Stimulated activated CD4-positive, alpha-beta T cell treated with anti-CD3 and anti-CD28 coated beads, Interleukin-1b, Interleukin-23, amount 100 ng/mL, for 24 hours (primary cell): ENCODE measurements around the gene APOO.

Experiments used
- DNase-seq, 4 experiments: peaks; one replicate each; pipeline ENCODE4 v3.0.0-alpha.2; 2020; ENCODE audit warnings: low read depth in 4 of 4, low spot score in 1 of 4

APOO gene

DNA sequence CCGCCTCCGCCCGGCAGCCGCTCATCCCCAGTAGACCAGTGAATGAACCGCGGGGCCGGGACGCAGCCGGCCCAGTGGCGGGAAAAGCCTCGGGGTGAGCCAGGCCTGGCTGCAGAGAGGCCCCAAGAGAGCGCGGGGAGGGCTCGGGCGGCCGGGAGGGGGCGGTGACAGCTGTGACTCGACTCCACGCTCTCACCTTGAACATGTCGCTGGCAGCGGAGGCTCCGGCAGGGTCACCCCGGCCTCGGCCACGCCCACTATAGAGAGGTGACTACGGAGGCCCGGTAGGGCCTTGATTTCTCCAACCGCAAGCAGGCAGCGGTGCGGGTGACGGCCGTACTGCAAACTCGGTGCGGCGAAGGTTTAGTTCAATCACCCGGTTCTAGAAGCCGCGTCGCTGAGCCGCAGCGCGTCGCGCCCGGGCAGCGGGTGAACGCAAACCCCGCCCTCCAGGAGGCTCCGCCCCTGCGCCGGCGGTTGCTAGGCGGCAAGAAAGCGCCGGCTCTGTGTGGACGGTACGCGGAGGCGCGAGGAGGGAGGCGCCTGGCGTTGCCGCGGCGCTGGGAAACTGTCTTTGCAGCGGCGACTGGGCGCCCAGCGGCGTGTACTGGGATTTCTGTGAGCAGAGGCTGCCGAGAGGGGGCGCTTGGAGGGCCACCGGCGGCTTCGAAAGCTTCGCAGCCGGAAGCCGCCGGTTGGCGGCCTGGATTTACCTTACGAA lies at the start of gene APOO, which contains the start of gene CXorf58:
Gene APOO, minus strand, starts transcription at position 441 of the 721 bp plus-strand sequence. Its CDS starts 236 bp downstream, at position 205.
Gene CXorf58, plus strand, starts transcription at position 509 of the 721 bp plus-strand sequence. CDS start 2,297 bp downstream, outside the sequence.
- DNase-seq, result peak; percentile 66 to 84 (median 76)

GRCh38 chrX:23954396-23954795 lies 46.7 kb upstream of the APOO start:
- DNase-seq, result no peak

DNA sequence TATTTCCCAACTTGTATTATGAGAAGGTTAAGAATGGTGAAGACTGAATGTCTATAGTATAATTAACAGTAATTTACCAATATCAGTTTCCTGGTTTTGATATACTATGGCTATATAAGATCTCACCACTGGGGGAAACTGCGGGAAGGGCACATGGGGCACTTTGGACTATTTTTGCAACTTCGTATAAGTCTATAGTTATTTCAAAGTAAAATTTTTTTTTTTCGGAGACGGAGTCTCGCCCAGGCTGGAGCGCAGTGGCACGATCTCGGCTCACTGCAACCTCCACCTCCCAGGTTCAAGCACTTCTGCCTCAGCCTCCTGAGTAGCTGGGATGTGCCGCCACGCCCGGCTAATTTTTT lies 46.2 kb upstream of the APOO start:
- no peak for DNase-seq

GRCh38 chrX:23952984-23953907 lies 45.5 kb upstream of the APOO start:
- DNase-seq, result peak in 2 of 4 experiments; percentile 1 to 2

DNA sequence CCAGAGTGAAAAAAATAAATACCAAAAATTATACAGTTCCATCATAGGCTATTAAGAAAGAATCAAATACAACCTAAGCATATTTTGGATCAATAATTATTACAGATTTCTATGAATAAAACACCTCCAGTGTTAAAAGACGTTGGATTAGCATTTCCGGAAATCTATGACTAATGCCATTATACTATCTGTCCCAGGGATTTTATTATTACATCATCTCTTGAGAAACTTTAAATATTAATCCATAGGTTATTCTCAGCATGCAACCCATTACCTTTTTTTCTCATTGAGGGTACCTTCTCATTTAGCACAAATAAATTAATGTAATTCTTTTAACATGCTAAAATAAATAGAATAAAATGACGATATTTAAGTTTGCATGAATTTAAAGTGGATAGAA lies 44.7 kb upstream of the APOO start:
- DNase-seq, result no peak

GRCh38 chrX:23945206-23945605 lies 37.5 kb upstream of the APOO start:
- DNase-seq, result no peak

DNA sequence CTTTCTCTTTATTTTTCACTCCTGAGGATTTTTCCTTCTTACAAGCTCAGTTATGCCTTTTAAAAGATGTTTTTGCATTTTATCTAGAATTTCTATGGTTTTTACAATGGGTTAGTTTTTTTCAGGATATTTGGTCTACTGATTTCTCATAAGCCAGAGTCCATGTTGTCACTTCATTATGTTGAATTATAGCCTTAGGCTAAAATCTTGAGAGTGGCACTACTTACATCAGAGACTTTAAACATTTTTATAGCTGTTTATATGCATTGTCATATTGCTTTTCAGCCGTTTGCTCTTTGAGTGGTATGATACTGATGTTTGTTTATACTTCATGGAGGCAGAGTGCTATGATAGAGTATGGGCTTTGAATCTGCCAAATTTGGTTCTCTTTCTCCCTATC lies 36.5 kb upstream of the APOO start:
- DNase-seq, result no peak

GRCh38 chrX:23939203-23939602 lies 31.5 kb upstream of the APOO start:
- DNase-seq, result no peak

DNA sequence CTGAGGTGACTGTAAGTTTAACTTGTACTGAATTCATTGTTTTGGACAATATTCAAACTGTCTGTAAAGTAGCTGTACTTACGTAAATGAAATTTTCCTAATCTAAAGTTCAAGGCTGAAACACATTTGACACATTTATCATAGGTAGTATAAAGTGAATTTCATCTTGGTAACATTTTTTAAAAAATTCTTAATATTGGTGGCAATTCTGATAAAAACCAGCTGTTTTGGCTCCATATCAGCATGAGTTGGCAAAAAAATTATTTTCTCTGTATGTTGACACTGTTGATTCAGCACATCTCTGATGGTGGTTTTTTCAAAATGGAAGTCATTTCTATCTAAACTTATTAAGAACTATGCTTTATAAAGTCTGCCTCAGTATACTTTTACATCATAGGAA lies 31.0 kb upstream of the APOO start:
- no peak for DNase-seq

- DNase-seq, result no peak
Observed at GRCh38 chrX:23937100-23937499, 29.4 kb upstream of the APOO start.

- DNase-seq, result no peak
Observed at GRCh38 chrX:23936180-23936579, 28.4 kb upstream of the APOO start.

GRCh38 chrX:23935106-23935505 lies 27.4 kb upstream of the APOO start:
- no peak for DNase-seq

DNA sequence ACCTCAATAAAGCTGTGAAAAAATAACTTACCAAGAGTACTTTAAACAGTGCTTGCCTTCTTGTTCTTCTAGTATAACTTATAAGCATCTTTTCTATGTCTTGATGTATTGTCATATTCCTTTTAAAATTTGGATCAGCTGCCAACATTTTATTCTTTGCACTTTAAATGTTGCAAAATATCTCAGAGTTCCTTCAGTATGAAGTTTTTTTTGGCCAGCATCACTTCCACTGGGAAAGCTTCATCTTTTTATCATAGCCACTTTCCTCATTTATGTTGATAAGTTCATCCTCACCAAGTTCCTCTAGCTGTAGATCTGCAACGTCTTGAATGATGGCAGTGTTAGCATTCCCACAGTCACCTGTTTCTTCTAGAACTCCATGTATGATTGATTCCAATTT lies 24.3 kb upstream of the APOO start:
- DNase-seq, result no peak

GRCh38 chrX:23930894-23931604 lies 23.3 kb upstream of the APOO start:
- no peak for DNase-seq

- DNase-seq, result no peak
Observed at GRCh38 chrX:23926015-23926414, 18.3 kb upstream of the APOO start.

DNA sequence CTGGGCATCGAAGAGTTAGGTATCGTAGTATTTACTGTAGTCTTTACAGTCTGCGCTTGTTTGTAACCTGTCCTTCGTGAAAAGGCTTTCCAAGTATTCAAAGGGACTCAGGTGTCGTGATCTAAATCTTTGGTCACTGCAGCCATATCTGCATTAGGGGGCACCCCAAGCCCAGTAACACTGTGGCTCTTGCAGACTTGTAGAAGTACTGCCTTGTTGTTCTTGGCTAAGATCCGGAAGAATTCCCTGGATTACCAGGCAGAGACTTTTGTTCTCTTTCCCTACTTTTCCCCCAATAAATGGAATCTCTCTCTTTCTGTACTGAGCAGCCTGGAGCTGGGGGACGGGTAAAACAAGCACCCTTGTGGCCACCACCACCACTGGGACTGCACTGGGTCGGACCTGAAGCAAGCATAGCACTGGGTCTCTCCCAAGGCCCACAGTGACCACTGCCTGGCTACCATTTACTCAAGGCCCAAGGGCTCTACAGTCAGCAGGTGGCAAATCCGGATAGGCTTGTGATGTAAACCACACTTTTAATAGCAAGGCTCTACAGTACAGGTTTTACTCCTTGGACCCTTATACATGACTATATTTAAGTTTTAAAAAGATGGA lies 12.1 kb upstream of the APOO start:
- no peak for DNase-seq

DNA sequence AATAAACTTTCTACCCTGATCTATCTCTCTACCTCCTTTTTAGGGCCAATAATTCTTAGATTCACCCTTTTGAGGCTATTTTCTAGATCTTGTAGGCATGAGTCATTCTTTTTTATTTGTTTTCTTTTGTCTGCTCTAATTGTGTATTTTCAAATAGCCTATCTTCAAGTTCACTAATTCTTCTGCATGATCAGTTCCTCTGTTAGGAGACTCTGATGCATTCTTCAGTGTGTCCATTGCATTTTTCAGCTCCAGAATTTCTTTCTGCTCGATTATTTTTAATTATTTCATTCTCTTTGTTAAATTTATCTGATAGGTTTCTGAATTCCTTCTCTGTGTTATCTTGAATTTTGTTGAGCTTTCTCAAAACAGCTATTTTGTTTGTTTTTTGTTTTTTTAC lies 11.4 kb upstream of the APOO start:
- no peak for DNase-seq

GRCh38 chrX:23911126-23911835 lies 3.5 kb upstream of the APOO start:
- DNase-seq, result no peak

GRCh38 chrX:23908219-23909004 lies 674 bp upstream of the APOO start:
- DNase-seq, result no peak

DNA sequence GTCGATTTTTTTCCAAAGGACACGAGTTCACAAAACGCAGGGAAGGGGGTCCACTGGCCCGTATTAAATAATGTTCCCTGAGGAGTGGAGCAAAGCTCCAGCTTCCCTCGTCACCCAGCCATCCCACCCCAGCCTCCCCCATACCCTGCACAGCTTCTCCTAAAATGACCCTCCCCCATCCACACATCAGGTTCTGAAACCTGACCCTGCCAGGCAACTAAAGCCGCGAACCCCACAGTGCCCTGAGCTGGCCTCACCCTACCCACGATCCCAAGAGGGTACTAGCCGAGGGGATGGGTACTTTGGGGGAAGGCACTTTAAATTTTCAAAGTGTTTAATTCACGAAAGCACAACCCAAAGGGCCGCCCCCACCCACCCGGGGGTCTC lies 634 bp downstream of the APOO start:
- no peak for DNase-seq
